Measurements from ENCODE around the gene CENPP.

DNA sequence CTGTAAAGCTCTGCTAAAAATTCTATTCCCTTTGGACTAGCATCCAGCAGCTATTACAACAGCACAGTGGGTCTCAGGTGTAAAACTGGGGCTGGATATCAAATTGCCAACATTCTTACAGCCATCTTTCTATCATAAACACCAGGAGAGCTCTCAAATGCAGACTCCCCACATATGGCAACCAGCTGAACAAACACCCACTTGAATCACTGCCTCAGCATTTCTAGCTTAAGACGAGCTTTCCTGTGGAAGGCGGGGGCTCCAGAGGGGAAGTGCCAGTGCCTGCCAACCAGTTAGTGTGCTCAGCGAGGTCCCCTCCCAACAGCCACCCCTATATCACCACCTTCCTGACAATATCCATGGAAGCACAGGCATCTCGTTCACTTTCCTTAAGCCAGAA lies 282.0 kb downstream of the CENPP start:
- TF ChIP-seq CTCF (IDR thresholded peaks at IDR 0.05; ENCODE audit: low read depth, low read length, missing input control): no peak
- no peak for TF ChIP-seq JUND (IDR thresholded peaks at IDR 0.05)
- no peak for TF ChIP-seq TAF1 (conservative IDR thresholded peaks at IDR 0.05)
- TF ChIP-seq, protein P1, sequence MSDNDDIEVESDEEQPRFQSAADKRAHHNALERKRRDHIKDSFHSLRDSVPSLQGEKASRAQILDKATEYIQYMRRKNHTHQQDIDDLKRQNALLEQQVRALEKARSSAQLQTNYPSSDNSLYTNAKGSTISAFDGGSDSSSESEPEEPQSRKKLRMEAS (IDR thresholded peaks at IDR 0.05): no peak
- no peak for TF ChIP-seq REST (IDR thresholded peaks at IDR 0.05)
- no peak for TF ChIP-seq SP1 (IDR thresholded peaks at IDR 0.05)
- TF ChIP-seq YY1 (IDR thresholded peaks at IDR 0.05): no peak
- TF ChIP-seq GABPA (IDR thresholded peaks at IDR 0.05 in 1 of 2, conservative IDR thresholded peaks at IDR 0.05 in 1 of 2): no peak
- TF ChIP-seq, protein P2, sequence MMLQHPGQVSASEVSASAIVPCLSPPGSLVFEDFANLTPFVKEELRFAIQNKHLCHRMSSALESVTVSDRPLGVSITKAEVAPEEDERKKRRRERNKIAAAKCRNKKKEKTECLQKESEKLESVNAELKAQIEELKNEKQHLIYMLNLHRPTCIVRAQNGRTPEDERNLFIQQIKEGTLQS (IDR thresholded peaks at IDR 0.05): no peak
- no peak for TF ChIP-seq EGR1 (IDR thresholded peaks at IDR 0.05; ENCODE audit: low read depth in 2 of 2)
- TF ChIP-seq RAD21 (IDR thresholded peaks at IDR 0.05): no peak
- TF ChIP-seq, protein P3, sequence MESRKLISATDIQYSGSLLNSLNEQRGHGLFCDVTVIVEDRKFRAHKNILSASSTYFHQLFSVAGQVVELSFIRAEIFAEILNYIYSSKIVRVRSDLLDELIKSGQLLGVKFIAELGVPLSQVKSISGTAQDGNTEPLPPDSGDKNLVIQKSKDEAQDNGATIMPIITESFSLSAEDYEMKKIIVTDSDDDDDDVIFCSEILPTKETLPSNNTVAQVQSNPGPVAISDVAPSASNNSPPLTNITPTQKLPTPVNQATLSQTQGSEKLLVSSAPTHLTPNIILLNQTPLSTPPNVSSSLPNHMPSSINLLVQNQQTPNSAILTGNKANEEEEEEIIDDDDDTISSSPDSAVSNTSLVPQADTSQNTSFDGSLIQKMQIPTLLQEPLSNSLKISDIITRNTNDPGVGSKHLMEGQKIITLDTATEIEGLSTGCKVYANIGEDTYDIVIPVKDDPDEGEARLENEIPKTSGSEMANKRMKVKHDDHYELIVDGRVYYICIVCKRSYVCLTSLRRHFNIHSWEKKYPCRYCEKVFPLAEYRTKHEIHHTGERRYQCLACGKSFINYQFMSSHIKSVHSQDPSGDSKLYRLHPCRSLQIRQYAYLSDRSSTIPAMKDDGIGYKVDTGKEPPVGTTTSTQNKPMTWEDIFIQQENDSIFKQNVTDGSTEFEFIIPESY (IDR thresholded peaks at IDR 0.05): no peak
- TF ChIP-seq HNF4A (conservative IDR thresholded peaks at IDR 0.05): no peak
